Activated naive CD8-positive, alpha-beta T cell (primary cell): ENCODE data around the gene KCNMA1.

ENCODE experiments used
- H3K27ac Mint-ChIP-seq: one replicate; pipeline ENCODE4 v1.8.0; 2021; ENCODE audit warnings: mixed read lengths
- H3K27me3 Mint-ChIP-seq: one replicate; pipeline ENCODE4 v1.8.0; 2021; ENCODE audit warnings: mixed read lengths
- H3K36me3 Mint-ChIP-seq: one replicate; pipeline ENCODE4 v1.8.0; 2021; ENCODE audit warnings: mixed read lengths
- H3K4me1 Mint-ChIP-seq: one replicate; pipeline ENCODE4 v1.8.0; 2021; ENCODE audit warnings: low read depth, mixed read lengths
- H3K4me3 Mint-ChIP-seq: one replicate; pipeline ENCODE4 v1.8.0; 2021; ENCODE audit warnings: mild to moderate bottlenecking, mixed read lengths
- H3K9me3 Mint-ChIP-seq: one replicate; pipeline ENCODE4 v1.8.0; 2021; ENCODE audit warnings: low read depth, mixed read lengths

The KCNMA1 gene

GRCh38 chr10:77284797-77285196 lies 352.8 kb downstream of the KCNMA1 start:
- Mint-ChIP-seq H3K36me3 (peaks cover 2% of the 10 kb centered on the region), H3K4me3 (no peak overlapping the region), H3K27ac (no peak overlapping the region), H3K4me1 (peaks cover 32% of the 10 kb centered on the region), H3K9me3 (no peaks in the 10 kb centered on the region), H3K27me3 (no peaks in the 10 kb centered on the region)

- peaks cover 37% of the 10 kb centered on the region for H3K4me1 Mint-ChIP-seq
- H3K9me3 Mint-ChIP-seq: peaks cover 4% of the 10 kb centered on the region
- H3K36me3 Mint-ChIP-seq: peaks cover 3% of the 10 kb centered on the region
- no peak overlapping the region for H3K4me3 Mint-ChIP-seq
- no peak overlapping the region for H3K27ac Mint-ChIP-seq
- no peaks in the 10 kb centered on the region for H3K27me3 Mint-ChIP-seq
Measured at GRCh38 chr10:77283326-77283725, 354.3 kb downstream of the KCNMA1 start.

- no peak overlapping the region for H3K27ac Mint-ChIP-seq
- no peaks in the 10 kb centered on the region for H3K27me3 Mint-ChIP-seq
- H3K9me3 Mint-ChIP-seq: peaks cover 4% of the 10 kb centered on the region
- H3K36me3 Mint-ChIP-seq: peaks cover 3% of the 10 kb centered on the region
- H3K4me1 Mint-ChIP-seq: peaks cover 46% of the 10 kb centered on the region
- no peak overlapping the region for H3K4me3 Mint-ChIP-seq
Measured at GRCh38 chr10:77282163-77282562, 355.4 kb downstream of the KCNMA1 start.

GRCh38 chr10:77281719-77282118 lies 355.9 kb downstream of the KCNMA1 start:
- Mint-ChIP-seq H3K4me1 (peaks cover 46% of the 10 kb centered on the region), H3K4me3 (no peak overlapping the region), H3K27me3 (no peaks in the 10 kb centered on the region), H3K36me3 (peaks cover 3% of the 10 kb centered on the region), H3K27ac (no peak overlapping the region), H3K9me3 (peaks cover 4% of the 10 kb centered on the region)

- peaks cover 3% of the 10 kb centered on the region for H3K36me3 Mint-ChIP-seq
- no peak overlapping the region for H3K27ac Mint-ChIP-seq
- peak overlapping the region; percentile 5 for H3K4me3 Mint-ChIP-seq
Measured at GRCh38 chr10:77279207-77279606, 358.4 kb downstream of the KCNMA1 start.

GRCh38 chr10:77274046-77274795 lies 363.4 kb downstream of the KCNMA1 start:
- H3K4me1 Mint-ChIP-seq: peaks cover 18% of the 10 kb centered on the region
- H3K4me3 Mint-ChIP-seq: no peak overlapping the region
- H3K9me3 Mint-ChIP-seq: peaks cover 3% of the 10 kb centered on the region
- H3K36me3 Mint-ChIP-seq: no peaks in the 10 kb centered on the region
- no peak overlapping the region for H3K27ac Mint-ChIP-seq
- no peaks in the 10 kb centered on the region for H3K27me3 Mint-ChIP-seq

More at GRCh38 chr10:77279207-77279606, 358.4 kb downstream of the KCNMA1 start:
- Mint-ChIP-seq H3K27me3 (no peaks in the 10 kb centered on the region), H3K9me3 (peaks cover 4% of the 10 kb centered on the region), H3K4me1 (peaks cover 46% of the 10 kb centered on the region)

GRCh38 chr10:77269163-77269562 lies 368.4 kb downstream of the KCNMA1 start:
- Mint-ChIP-seq H3K4me1 (peaks cover 21% of the 10 kb centered on the region), H3K4me3 (no peak overlapping the region), H3K36me3 (no peaks in the 10 kb centered on the region), H3K27ac (no peak overlapping the region), H3K27me3 (no peaks in the 10 kb centered on the region), H3K9me3 (no peaks in the 10 kb centered on the region)

GRCh38 chr10:77268721-77269120 lies 368.9 kb downstream of the KCNMA1 start:
- Mint-ChIP-seq H3K27ac (no peak overlapping the region), H3K4me1 (peaks cover 26% of the 10 kb centered on the region), H3K36me3 (no peaks in the 10 kb centered on the region), H3K9me3 (no peaks in the 10 kb centered on the region), H3K27me3 (no peaks in the 10 kb centered on the region), H3K4me3 (no peak overlapping the region)

GRCh38 chr10:77267703-77268675 lies 369.6 kb downstream of the KCNMA1 start:
- Mint-ChIP-seq H3K36me3 (no peaks in the 10 kb centered on the region), H3K27ac (no peak overlapping the region), H3K9me3 (no peaks in the 10 kb centered on the region), H3K27me3 (no peaks in the 10 kb centered on the region), H3K4me3 (no peak overlapping the region), H3K4me1 (peaks cover 33% of the 10 kb centered on the region)

- no peaks in the 10 kb centered on the region for H3K9me3 Mint-ChIP-seq
- no peaks in the 10 kb centered on the region for H3K36me3 Mint-ChIP-seq
- H3K4me3 Mint-ChIP-seq: no peak overlapping the region
- no peaks in the 10 kb centered on the region for H3K27me3 Mint-ChIP-seq
- H3K27ac Mint-ChIP-seq: no peak overlapping the region
- peaks cover 49% of the 10 kb centered on the region for H3K4me1 Mint-ChIP-seq
Measured at GRCh38 chr10:77266242-77266641, 371.4 kb downstream of the KCNMA1 start.

- Mint-ChIP-seq H3K4me3 (peak overlapping the region; percentile 48), H3K4me1 (peaks cover 51% of the 10 kb centered on the region), H3K36me3 (no peaks in the 10 kb centered on the region), H3K27me3 (no peaks in the 10 kb centered on the region), H3K9me3 (no peaks in the 10 kb centered on the region), H3K27ac (peak overlapping the region; percentile 55)
Measured at GRCh38 chr10:77264527-77264926, 373.1 kb downstream of the KCNMA1 start.

GRCh38 chr10:77264107-77264506 lies 373.5 kb downstream of the KCNMA1 start:
- H3K4me3 Mint-ChIP-seq: peak overlapping the region; percentile 48

GRCh38 chr10:77263700-77264099 lies 373.9 kb downstream of the KCNMA1 start:
- peak overlapping the region; percentile 70 for H3K27ac Mint-ChIP-seq
- H3K4me3 Mint-ChIP-seq: peak overlapping the region; percentile 48
- no peaks in the 10 kb centered on the region for H3K36me3 Mint-ChIP-seq
- H3K4me1 Mint-ChIP-seq: peaks cover 52% of the 10 kb centered on the region
- H3K9me3 Mint-ChIP-seq: no peaks in the 10 kb centered on the region
- H3K27me3 Mint-ChIP-seq: no peaks in the 10 kb centered on the region

More at GRCh38 chr10:77264107-77264506, 373.5 kb downstream of the KCNMA1 start:
- Mint-ChIP-seq H3K4me1 (peaks cover 52% of the 10 kb centered on the region), H3K27me3 (no peaks in the 10 kb centered on the region), H3K27ac (peak overlapping the region; percentile 70), H3K9me3 (no peaks in the 10 kb centered on the region), H3K36me3 (no peaks in the 10 kb centered on the region)

GRCh38 chr10:77261146-77261545 lies 376.5 kb downstream of the KCNMA1 start:
- Mint-ChIP-seq H3K36me3 (peaks cover 5% of the 10 kb centered on the region), H3K27me3 (no peaks in the 10 kb centered on the region), H3K4me3 (no peak overlapping the region), H3K9me3 (no peaks in the 10 kb centered on the region), H3K4me1 (peaks cover 44% of the 10 kb centered on the region), H3K27ac (no peak overlapping the region)
